Raji (cell line): Measurements from ENCODE around the gene ELOVL7.

Experiments used
- POLR2A ChIP-seq: IDR thresholded peaks from 2 replicates; pipeline ENCODE4 v1.6.1; 2011; ENCODE audit warnings: low read depth, low read length, control low read depth; ENCODE audit not compliant: insufficient read depth

Gene ELOVL7

DNA sequence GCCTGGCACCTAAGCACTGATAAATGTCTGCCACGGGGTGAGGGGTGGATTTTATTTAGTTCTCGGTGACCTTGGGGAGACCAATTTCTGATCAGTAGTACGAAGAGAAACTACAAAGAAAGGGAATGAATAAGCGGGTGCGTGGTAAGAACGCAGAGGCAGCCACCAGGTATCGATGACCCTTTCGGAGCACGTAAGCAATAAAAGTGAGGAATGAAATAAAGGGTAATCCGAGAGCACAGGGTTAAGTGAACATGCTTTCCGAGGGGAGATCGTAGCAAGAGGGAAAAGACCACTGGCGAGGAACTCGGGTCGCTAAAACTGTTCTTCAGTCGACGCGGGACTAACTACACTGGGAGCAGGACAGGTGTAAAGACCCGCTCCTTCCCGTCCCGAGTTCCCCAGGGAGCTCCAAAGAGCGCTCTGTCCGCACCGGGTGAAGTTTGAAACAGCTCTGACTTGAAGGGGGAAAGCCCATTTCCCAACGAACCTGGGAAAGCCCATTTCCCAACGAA lies 1.1 kb downstream of the ELOVL7 start:
- no peak for TF ChIP-seq POLR2A

DNA sequence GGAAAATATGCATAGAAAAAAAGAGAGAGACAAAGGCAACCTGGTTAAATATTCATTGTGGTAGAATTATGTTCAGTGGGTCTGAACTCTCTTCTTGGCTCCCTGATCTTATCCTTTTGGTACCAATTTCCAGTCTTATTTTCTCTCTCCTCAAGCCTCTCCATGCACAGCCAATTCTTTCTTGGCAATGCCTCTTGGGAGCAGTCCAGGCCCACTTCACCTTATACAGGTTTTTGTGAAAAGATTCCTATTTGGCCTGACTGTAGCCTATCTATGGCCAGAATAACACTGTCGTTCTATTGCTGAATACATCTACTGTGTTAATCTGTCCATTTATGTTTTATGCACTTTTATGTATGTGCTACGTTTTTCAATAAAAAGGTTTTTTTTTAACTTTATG lies 2.7 kb downstream of the ELOVL7 start:
- no peak for TF ChIP-seq POLR2A

DNA sequence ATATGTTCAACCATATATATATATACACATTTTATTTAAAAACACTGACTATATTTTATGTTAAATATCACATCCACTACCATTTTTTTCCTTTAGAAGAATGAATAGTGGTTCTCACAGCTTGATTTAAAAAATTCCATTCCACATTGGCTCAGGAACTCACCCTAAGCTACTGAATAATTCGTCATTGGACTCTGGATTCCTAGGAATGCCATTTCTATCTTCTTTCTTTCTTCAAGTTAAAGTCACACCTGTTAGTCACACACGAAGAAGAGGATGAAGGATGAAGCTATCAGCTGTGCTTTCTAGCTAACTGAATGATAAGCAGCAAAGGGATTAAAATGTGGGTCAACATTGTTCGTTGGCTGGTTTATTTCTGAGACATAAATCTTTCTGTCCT lies 7.9 kb downstream of the ELOVL7 start:
- no peak for TF ChIP-seq POLR2A

DNA sequence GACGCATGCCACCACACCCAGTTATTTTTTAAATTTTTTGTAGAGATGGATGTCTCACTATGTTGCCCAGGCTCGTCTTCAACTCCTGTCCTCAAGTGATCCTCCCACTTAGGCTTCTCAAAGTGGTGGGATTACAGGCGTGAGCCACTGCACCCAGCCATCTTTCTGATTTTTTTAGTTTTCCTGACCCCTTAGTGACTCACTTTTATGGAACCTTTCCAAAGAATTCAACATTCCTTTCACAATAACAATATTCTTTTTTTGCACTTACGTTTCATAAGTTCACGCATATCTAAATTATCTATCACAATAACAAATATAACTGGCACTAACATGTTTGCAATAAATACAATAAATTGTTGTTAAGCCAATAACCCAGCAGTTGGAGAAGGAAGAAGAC lies 8.5 kb downstream of the ELOVL7 start:
- no peak for TF ChIP-seq POLR2A

DNA sequence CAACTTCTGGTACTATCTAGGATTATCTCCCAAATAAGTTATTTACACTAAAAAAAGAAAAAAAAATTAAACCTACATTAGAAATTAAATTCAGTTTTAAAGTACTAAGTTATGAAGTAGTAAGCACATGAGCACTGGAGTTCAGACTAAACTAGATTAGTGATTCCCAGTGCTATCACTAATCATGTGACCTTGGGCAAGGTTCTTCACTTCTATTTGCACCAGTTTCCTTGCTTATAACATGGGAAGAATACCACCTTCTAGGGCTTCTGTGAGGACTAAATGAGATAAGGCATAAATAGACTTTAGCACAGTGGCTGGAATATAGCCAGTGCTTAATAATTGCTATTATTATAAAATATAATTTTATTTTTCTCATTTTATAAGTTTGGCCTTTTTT lies 10.5 kb downstream of the ELOVL7 start:
- no peak for TF ChIP-seq POLR2A

DNA sequence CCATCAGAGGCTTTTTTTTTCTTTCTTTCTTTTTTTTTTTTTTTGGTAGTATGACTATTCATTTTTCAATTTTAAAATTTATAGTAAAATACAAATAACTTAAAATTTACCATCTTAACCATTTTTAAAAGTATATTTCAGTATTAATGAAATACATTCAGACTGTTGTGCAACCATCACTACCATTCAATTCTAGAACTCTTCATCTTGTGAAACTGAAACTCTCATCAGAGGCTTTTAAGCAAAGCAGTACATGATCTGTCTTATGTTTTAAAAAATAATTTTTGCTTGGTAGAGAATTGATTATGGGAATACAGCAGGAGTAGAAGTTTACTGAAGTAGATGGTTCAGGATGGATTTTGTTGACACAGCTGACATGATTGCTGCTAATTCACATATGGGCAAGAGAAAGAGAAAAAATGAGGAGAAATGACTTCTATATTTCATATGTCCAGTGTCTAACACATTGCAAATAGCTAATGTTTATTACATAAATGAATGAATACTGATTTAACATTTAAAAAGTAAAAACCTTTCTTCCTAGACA lies 13.4 kb downstream of the ELOVL7 start:
- no peak for TF ChIP-seq POLR2A

DNA sequence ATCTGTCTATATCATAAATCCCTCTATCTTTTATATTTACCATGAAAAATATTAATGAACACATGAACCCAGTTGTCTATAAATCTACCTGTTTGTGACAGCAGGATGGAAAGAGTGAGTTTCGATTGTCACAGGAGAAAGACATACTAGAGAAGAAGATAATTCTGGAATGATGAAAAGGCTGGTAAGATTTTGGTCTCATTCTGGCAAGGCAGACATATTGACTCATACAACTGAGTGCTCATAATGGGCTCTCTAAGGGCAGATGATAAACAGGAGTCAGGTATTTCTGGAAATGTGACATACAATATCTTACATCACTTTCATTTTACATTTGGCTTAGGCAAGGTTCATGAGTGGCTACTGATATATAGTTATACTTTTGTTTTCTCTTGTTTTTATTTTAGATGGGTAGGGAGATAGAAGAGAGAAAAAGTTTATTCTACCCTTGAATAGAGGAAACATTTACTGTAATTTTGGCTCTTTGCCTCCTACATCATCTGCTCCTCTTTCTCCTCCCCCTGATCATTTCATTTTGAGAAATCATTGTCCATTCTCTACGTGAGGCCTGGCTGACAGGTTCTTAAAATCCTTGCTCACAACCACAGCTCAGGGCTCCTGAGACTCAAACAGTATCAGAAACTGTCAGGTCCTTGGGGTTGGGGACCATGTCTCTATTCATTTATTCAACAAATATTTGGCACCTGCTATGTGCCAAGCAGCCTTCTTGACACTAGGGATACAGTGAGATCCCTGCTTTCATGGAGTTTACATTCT lies 14.4 kb downstream of the ELOVL7 start:
- TF ChIP-seq POLR2A: no peak

DNA sequence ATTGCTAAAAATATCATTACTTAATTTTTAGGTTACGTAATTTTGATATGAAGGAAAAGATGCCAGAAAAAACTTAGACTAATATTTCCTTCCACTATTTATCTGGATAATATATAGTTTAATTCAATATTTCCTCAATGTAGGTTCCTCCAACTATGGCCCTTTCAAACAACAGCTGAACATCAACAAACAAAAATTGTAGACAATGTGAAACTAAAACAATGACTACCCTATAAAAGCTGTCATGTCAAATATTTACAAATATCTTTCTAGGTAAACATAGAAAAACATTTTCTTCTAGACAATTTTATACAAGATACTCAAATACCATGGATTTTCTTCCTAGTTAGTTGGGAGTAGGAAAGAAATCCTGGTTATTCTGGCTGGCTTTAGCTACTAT lies 16.9 kb downstream of the ELOVL7 start:
- no peak for TF ChIP-seq POLR2A

DNA sequence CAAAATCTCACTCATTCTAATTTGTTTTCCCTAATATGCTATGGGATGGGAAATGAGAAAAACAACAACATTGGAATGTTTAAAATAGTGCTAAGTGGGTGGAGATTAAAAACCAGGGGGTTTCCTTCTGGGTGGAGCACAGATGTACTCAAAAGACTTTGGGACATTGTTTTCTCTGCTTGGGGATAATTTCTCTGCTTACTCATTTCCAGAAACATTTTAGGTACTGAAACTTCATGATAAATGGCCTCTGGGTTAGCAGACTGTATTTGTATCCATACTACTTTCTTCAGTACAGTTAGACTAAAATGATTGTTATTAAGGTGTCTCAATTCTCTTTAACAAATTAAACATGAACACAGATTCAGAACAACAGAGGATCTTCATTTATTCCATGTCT lies 17.4 kb downstream of the ELOVL7 start:
- no peak for TF ChIP-seq POLR2A

DNA sequence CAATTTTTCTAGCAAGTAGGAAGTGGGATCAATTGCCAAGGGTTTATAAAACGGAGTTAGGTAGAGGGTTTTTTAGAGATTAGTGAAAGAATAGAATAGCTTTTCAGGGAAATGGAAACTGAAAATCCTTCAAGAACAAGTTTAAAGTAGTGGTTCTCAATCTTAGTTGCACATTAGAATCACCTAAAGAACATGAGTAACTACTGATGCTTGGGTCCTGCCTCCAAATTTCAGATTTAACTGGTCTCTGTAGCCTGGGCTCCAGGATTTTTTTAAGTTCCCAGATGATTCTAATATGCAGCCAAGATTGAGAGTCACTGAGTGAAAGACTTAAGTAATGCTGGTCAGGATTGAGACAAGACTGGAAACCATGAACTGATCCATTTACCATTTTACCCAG lies 20.5 kb downstream of the ELOVL7 start:
- no peak for TF ChIP-seq POLR2A

DNA sequence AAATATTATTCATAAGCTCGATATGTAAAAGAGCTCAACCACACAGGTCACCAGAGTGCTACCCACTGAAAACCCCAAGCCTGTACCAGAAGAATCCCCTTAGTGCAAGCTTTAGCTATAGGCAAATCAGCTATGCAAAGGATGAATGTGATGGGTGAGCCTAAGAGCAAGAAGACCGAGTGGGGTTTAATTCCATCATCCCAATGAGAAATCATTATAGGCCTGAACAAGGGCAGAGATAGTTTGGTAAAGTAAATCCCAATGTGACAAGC lies 21.8 kb downstream of the ELOVL7 start:
- TF ChIP-seq POLR2A: no peak

DNA sequence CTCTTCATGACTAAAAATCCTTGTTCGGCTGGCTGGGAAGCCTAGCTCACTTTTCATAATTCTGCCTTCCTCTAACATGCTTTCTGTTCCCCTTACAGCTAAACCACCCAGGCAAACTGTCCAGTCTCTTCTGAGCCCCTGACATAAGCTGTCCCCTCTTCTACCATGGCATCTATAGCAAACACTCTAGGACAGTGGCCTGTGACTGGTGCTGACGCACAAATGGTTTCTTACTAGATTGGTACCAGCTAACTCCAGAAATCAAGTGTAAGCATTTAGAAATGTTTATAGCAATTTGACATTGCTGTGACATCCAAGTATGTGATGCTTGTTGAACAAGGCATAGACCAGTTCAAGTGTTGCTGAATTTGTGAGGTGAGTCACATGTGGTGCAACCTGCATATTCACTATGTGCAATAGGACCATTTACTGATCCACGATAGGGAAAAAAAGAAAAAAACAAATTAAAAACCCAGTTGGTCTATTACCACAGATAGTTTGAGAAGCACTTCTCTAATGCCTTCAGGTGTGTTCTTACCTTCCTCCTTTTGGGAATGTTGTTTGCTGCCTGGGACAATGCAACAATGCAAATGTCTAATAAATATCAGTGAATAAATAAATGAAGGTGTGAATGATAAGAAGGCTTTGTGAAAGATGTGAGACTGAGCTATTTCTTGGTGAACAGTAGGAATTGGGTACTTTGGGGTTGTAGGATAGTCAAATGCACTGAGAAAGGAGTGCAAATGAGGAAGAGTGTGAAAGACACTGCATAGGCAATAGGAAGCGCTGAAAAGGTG lies 22.4 kb downstream of the ELOVL7 start:
- TF ChIP-seq POLR2A: no peak

DNA sequence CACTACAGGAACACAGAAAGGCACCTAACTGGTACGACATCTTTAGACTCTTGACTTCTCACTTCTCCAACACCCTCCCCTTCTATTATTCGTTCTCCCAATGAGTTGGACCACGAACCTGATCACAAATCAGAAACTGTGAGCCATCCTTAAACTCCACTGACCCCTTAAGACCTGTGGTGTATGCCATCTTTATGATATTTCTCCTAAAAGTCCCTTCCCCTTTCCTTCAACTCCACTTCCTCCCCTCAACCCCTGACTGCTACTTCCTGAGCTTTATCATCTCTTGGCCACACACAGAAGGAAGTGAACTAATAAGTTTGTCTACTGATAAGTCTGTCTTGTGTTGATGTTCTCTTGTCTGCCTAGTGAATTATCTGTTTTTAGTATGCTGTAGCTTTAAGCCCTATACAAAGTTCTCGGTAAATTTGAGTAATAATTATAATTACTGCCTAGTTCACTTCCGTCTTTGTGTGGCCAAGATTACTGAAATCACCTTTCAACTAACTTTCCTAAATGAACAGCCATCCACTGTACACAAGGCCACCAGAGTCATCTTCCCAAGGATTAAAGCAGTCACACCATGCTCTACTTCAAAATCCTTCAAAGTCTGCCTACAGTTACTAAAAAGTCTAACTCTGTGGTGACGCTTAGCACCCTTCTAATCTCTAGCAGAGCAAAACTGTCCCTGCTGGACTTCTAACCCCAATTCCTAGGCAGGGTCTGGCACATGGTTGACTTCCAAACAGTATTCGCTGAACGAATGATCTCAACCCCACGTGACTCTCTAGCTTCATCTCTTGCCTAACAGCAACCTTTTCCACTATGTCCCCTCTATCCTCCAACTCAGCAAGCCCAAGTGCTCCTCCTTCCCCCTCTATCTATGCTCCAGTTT lies 23.2 kb downstream of the ELOVL7 start:
- no peak for TF ChIP-seq POLR2A

DNA sequence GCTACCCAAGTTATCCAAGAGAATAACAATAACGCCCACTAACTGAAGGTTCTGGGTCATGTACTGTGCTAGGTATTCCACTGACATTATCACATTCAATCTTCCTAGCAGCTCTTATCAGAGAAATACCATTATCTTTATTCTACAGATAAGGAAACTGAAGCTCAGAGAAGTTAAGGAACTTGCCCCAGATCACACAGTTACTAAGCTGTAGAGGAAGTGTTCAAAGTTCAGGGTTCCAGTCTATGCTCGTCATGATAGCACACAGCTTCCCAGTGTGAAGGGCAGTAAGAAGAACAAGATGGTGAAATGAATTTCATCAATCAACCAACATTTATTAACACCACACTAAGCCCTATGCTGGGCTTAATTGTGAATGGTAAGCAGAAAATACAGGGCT lies 29.6 kb downstream of the ELOVL7 start:
- TF ChIP-seq POLR2A: no peak

DNA sequence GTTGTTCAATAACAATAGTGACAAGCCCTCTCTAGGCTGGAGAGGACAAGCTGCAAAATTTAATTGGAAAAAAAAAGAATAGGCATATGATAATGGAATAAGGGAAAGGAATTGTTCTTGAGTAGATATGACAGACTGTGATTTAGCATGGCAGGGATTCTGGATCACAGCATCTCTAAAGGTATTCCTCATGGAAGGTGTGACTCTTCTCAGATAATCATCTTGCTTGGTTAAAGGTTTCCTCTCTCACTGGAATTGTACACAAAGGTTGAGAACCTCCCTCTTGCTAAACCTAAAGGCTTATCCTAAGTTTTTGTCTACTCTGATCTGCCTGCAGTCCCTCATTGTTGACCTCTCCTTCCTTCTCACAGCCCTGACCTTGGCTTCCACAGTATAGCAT lies 31.6 kb downstream of the ELOVL7 start:
- TF ChIP-seq POLR2A: no peak
